GM18858 (cell line): Measurements from ENCODE around the gene LDLRAD4.

Experiments used
- ATAC-seq: cut with Tn5 transposase; IDR thresholded peaks from one replicate; pipeline ENCODE4 v1.9.1; 2021; ENCODE audit not compliant: unreplicated experiment

The LDLRAD4 gene

DNA sequence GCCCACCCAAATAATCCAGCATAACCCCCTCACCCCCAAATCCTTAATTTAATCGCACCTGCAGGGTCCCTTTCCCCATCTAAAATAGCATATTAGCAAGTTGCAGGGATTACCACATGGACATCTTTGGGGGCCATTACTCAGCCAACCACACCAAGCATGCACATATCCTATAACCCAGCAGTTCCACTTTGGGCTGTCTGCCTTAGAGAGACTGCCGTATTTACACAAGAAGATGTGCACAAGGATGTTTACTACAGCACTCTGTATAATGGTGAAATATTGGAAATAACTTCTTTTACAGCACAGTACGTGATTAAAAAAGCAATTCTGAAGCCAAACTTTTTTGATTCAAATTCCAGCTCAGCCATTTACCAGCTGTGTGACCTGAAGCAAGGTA, 17.3 kb upstream of the LDLRAD4 start:
- ATAC-seq, result no peak

DNA sequence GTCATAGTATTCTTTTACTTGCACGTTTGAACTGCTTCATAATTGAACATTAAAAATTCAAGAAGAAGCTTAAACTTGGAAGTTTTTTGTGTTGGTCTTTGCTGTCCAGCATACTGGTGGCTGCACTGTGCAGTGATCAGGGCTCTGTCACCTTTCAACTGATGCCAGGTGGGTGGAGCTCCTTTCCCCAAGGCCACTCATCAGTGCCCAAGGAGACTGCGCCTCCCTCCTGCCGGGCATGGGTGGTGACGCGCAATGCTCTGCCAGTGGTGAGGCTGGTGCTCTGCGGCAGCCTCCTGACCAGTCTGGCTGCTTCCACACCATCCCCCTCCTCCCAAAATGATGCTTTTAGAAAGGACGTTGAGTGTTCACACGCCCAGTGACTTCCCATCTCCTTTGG, 16.0 kb upstream of the LDLRAD4 start:
- ATAC-seq, result no peak

DNA sequence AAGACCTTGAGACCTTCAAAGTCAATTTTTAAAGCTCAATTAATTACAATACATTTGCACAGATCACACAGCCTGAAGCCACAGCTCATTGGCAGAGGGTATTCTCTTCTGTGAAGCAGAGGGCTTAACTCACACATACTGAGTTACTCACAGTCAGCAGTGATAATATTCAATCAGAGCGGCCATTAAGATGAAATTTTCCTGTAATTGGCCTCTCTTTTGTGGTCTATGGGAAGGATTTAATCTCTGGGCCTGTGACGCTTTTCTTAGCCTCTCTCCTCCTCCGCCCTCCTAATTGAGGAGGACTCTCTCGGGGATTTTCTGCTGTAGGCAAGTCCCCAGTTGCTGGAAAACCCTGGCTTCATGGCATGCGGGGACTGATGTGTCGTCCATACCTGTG, 12.3 kb upstream of the LDLRAD4 start:
- ATAC-seq, result no peak

DNA sequence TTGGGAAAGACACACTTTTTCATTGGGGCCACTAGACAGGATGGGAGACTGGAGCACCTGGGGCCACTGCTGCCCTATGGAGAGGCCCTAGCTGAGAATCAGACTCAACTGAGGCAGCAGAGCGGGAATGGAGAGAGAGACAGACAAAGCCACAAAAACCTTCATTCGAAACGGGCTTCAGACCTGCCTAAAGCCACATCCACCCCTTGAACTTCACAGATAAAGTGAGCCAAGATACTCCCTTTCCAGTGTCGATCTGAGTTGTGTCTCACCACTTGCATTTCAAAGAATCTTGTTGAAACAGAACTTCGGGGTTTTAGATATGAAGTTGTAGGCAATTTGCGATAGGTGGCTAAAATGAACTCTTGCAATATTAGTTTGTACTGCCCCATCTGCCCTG, 11.3 kb upstream of the LDLRAD4 start:
- no peak for ATAC-seq

DNA sequence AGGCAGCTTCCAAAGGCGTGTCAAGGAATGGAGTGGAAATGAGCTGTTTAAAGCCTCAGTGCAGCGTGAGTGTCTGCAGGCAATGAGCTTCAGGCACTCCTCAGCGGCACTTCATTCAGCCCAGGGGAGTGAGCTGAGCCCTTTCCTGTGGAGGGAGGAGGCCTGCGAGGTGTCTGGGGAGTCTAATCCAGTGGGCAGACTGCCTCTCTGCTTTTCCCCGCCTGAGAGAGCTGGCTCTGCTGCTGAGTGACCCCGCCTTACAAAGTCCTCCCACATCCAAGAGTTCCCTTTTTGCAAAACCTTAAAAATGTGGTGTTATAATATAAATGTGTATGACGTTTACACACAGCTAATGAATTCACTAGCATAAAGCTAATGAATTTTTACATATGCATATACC, 7.0 kb upstream of the LDLRAD4 start:
- no peak for ATAC-seq

DNA sequence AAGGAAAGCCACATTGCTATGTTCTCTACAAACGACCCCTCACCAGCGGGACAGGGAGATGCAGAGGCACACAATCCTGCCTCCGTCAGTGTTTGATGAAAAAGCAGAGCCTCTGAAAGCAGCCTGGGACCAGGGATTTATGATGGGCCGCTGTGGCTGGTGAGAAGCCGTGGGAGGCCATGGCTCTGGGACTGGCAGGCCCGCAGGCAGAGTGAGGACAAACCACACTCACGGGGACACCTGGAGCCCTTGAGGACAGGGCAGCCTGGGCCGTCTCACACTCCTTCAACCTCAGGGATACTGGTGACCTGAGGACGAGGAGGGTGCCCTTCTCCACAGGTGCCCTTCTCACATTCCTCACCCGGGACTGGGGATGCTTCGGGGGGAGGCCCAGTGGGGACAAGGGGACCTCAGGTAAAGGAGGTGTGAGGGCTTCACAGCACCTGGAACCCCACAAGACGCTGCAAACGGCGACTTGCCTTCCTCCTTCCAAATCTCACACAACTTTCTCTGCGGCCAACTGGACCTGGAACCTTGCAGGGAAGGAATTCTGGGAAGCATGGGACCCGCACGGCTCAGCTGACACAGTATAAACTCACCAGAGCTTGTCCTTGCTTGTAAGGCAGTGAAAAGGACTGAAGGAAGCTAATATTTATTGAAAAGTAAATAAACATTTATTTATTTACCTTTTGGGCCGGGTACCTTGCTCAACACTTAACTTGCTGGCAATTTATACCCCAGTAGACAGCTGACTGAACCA, 5.3 kb upstream of the LDLRAD4 start:
- no peak for ATAC-seq

DNA sequence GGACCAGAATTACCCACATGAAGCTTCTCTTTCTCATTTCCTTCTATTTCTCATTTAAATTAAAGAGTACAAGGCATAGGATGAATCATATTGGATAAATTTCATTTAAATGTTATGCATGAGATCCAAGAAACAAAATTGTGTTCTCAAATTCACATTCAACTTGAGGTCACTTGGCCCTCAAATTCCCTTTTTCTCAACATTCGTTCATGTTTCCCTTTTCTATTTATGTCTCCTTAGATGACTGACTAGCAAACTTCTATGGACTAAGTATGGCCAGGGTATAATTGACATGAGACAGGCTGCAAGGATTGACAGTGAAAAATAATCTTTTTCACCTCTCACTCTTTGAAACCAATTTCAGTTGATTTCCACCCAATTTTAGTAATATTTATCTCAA, 4.0 kb upstream of the LDLRAD4 start:
- ATAC-seq, result no peak

DNA sequence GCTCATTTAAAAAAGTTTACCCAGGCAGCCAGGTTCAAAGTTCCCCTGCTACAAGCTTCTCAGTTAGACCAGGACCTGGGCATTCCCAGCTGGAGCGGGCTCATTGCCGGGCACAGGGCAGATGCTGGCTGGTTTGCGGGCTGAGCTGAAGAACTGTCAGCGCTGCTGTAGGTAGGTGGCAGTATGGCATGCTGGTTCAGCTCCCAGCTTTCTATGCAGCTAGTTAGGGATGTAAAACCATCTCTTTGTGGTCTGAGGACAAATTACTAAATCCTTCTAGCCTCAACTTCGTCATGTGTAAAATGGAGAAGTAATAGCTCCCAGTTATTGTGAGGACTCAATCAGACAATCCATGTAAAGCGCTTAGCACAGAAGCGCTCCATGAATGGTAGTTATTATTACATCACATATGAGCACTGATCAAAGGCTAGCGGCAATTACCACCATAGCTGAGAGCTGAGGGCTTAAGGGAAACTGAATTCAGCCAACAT, 2.4 kb upstream of the LDLRAD4 start:
- peak; percentile 42 for ATAC-seq

DNA sequence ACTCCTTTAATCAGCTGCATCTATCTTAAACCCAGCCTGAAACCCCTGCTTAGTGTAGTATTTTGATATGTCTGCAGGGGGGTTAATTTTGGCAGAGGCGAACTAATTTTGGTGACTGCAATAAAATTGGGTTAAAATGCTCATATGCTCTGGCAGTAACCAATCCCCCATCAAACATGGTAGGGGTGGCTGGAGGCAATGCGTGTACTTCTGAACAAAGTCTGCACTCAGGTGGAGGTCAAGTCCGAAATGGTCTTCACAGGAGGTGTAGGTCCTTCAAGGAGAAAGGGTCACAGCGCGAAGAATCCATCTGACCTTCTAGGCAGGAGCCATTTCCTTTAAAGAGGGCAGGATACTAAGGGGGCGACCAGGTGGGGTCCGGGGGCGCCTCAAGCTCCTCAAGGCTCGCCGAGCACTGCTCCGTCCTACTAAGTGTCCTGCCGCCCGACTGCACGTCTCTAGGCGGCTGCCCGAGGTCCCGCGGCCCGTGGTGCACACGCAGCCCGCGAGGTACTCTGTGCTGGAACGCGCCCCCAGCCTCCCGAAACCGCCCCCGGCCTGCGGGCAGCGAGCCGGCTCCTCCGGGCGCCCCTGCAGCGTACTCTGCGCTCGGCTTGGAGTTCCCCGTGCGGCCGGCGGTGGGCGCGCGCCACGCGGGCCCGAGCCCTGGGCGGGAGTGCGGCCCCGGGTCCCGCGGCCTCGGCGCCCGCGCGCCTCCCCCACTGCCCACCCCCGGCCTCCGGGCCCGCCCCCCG, 1.7 kb upstream of the LDLRAD4 start:
- peak; percentile 37 for ATAC-seq

DNA sequence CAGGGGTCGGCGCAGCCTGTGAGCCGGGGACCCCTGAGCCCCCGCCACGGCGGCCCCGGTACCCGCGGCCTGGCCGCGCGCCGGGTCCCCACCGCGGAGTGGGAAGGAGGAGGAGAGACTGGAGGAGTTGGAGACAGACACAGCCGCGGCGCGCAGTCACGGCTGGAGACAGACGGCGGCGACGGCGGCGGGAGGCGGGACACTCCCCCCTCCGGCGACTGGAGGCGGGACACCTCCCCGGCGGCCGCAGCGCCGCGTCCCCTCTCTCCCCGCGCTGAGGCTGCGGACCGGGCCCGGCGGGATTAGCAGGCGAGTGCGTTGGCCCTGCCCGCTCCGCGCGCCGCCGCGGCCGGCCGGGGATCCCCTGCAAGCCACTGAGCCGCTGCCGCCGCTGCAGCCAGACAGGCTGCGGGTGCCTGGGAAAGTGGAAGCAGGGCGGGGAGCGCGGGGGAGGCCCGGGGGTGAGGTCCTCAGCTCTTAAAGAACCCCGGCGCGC, 1.0 kb upstream of the LDLRAD4 start:
- ATAC-seq, result peak; percentile 25

DNA sequence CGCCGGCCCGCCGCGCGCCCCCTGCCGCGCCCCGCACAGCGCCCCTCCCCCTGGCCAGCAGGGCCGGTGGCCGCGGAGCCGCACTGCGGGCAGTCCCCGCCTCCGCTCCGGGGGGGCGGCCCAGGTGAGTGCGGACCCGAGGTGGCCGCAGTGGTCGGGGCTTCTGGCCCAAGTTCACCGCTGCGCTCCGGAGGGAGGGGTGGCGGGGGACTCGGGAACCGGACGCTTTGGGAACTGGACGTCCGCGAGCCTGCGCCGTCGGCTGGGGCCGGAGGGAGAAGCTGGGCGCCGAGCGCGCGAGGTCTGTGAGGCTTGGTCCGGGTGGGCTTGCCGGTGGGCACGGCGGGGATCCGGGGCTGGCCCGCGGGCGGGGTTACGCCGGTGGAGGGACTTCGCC, 591 bp upstream of the LDLRAD4 start:
- ATAC-seq, result no peak

DNA sequence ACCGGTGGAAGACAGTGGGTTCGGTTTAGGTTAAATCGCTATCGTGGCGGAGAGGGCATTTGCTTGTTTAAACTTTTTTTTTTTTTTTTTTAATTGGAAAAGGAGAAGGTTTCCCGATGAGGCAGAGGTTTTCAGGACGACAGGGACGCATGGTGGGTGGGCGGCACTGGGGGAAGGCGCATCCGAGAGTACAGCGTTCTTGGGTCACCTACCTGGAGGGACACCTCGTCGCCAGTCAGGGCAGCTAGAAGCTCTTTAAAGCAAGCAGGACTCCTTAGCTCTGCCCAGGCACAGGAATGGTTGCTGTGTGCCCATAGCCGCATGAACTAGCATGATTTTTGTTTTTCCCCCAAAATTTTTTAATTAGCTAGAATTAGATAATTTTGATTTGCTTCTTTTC, 437 bp downstream of the LDLRAD4 start:
- no peak for ATAC-seq

DNA sequence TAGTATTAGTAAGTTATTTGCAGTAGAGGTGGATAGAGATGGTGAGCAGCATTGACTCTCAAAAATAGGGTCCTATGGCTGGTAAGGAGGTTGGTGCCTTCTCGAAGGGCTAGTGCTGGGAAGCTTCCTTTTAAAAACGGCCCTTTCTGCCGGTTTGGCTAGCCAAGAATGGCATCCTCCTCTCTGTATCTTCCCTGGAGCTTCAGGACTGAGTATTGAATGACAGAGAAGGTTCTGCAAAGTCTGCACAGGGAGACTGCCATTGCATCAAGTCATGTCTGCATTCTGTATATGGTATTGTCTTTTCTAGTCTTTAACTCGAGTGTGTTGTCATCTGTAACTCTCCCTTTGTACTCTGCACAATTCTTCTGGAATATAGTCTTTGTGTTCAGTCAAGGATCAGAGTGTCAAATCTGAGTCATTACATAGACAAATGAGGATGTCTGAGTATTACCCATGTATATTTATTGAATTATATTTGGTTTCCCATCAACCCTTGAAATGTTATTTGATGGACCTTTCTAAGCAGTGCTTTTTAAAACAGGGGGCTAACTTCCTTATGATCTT, 1.1 kb downstream of the LDLRAD4 start:
- ATAC-seq, result no peak

DNA sequence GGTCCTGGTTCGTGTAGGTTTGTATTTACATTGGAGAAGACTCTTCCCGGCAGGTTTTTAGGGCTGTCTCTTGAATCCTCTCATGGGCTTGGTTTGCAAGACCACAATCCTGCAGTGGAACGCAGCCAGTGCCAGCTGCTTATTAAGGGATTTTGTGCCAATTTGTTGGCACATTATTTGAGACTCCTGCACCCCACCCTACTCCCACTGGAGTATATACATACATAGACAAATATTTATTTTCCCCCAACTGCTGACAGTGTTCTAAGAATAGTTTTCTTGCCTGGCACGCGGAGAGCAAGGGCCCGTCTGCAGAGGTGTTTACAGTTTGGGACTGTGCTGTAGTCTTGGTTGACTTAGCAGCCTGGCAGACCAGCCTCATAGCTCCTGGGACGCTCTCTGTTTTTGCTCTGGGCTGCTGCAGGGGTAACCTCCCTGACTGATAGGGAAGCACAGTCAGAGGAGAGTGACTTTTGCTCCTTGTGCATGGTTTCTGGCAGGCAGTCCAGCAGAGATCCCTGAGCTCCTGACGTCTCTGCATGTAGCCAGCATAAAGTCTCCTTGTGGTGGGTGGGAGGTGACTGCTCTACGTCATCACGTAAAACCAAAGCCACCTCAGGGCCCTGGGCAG, 1.9 kb downstream of the LDLRAD4 start:
- ATAC-seq, result no peak

DNA sequence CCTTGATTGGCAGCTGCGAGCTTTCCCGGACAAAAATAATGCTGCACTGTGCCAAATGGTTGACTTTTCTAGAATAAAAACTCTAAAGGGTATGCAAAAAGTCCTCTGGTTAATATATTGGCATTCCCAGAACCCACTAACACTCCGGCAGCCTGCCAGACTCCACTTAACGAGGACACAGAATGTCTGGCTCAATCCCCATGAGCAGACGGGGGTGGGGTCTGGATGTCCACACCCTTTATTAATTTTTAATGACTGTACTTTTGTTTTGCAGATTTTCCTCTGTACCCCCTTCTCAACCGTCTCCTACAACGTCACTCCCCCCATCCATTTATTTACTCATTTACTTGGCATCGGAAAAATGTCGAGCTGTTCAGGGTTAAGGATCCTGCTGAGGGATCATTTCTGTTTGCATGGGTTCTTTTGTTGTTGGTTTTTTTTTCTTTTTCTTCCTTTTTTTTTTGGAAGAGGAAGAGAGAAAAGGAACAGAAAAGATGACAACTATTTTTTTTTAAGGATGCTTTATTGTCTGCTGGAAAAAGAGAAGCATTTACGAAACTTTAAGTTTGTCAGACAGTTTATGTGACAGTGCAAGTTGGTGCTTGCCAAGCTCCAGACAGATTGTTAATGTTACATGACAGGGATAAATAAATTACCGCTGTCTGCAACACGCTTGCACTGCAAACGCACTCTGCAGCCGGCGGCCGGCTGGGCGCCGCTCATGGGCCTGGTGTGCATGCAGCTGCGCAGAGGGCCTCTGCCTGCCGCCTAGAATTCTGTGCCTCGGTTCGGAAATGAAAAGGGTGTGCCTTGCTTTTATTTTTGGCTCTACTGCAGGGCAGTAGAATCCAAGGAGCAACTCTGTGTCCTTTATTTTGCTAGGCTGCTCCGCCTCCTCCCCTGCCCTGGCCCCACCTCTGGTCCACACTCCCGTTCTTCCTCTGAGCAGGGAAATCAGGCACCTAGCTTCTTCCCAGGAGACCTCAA, 3.6 kb downstream of the LDLRAD4 start:
- ATAC-seq, result no peak

DNA sequence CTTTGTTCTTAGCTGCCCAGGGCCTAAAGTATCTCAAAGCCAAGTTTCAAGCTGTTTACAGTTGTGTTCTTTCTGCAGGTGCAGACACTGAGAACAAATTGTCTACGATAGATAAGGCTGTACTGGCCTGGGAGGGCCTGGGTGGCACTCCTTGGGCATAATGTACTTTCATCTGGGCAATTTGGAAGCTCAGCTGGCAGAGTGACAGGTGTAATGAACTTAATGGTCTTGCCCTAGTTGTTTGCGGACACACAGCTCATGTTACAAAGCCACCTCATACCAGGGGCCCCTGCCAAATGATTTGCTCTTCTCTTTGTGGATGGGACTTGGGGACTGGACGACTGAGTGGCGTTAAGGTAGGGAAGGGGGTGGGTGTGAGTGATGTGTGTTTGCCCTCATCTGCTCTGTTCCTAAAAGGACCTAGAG, 4.3 kb downstream of the LDLRAD4 start:
- no peak for ATAC-seq

DNA sequence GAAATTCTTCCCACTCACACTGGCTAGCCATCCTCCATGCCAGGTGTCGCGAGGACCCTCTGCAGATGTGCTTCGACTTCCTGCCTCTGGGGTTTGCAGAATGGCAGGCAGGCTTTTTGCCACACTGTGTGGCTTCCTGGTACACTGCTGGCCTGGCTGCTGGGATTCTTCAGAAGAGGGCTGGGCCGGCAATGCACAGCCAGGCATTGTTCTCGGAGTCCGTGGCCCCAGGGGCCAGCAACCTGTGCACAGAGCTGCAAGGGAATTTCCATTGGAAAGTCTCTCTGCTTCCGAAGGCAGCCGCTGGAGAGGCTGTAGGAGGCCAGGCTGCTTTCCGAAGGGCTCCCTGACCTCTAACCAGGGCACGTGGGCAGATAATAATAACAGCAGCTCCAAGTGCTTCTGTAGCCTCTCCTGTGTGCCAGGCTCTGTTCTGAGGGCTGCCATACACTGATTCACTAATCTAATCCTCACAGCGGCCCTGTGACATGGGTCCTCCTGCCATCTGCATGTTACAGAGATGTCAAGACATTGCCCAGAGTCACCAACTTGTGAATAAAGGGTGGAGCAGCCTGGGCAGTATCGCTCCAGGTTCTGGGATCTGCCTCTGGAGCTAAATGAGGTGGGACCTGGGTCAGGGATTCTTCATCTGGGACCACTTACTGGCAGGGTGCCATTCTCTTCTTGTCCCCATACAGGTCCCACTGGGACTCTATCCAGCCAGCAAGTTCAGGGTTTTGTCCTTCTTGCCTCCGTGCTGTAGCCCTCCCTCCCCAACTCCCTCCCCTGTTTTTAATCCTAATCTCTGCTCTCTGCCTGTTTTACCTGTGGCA, 5.0 kb downstream of the LDLRAD4 start:
- no peak for ATAC-seq

DNA sequence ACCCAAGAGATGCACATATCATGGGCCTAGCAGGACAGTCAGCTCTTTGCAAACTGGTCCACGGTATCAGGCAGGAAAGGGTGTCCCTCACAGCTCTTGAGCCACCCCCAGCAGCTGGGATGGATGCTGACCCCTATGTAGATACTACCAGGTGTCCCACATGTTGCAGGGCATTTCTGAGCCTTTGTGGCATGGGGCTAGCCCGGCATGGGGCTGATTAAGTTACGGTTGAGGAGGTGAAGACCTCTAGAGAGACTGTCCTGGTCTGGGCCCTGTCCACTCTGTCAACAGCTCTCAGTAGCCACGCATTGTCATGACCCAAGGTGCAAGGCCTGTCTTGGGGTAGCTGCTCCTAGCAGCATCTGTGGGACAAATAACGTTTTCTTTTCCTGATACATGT, 6.7 kb downstream of the LDLRAD4 start:
- no peak for ATAC-seq

DNA sequence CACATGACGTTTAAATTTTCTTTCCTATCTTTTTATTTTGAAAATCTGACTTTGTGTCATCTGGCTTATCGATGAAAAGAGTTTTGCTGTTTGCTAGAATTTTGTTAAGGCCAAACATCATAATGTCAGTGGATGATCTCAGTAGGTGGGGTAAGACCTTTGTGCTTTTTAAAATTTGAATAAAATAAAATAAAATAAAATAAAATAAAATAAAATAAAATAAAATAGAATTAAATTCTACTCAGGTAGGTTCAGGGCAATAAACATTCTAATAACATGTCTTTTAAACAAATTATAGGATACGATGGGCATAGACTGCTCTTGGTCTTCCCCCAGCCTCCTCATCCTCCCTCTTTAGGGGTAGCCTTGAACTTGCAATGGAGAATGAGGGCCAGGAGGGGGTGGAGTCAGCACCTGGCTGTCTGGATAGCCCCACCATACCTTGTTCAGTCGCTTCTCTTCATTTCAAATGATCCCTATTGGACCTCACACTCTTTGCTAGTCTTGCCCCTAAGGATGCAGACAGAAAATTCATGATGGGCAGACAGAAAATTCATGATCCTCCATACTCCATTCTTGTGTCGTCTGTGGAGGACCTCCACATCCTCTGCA, 8.1 kb downstream of the LDLRAD4 start:
- ATAC-seq, result no peak
